HG02973 (cell line): ENCODE results near the gene BAAT.

Experiments used
- ATAC-seq: cut with Tn5 transposase; IDR thresholded peaks from one replicate; pipeline ENCODE4 v1.9.1; 2021; ENCODE audit warnings: moderate library complexity; ENCODE audit not compliant: unreplicated experiment

The BAAT gene

DNA sequence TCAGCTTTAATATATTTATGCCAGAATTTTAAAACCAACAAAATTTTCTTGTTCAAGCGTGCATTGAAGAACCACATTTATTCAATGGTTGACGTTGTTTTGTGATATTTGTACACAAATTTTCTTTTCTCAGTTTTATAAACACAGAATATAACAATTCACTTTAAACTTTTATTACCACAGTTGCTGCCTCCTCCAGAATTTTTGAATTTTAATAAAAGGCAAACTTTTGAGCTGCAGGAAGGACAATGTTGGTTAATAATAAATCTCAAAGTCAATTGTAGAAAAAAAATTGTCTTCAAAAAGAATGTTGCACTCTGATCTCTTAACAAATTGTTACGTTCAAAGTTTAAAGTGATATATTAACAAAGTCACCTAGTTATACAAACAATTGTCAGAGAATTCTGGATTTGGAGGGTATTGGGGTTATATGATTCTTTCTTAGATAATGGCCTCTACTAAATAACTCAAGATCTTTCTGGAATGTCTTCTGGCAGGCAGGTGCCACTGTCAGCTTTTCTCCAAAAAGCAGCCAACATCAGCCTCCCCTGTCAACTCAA is 60.5 kb downstream of the BAAT start:
- no peak for ATAC-seq

- ATAC-seq = no peak
These were observed 61.7 kb downstream of the BAAT start for GRCh38 chr9:101323129-101323528.

DNA sequence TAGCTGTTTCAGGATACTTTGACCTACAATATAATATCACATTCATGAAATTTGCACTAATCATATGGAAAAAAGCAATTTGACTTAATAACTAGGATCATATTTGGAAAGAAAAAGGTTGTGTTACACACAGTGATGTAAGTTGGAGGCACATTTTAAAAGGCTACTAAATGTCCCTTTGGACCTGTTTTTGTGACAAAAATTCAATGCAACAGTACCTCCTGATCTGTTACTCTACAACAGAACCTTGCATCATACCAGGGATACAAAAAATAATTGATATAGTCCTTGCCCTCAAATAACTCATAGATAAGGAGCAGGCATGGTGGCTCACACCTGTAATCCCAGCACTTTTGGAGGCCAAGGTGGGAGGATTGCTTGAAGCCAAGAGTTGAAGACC is 67.1 kb downstream of the BAAT start:
- ATAC-seq = no peak

- ATAC-seq = no peak
These were observed 69.7 kb downstream of the BAAT start for GRCh38 chr9:101315112-101315450.

- ATAC-seq = no peak
These were observed 72.1 kb downstream of the BAAT start for GRCh38 chr9:101312661-101313060.

- ATAC-seq = peak; percentile 95
These were observed 72.9 kb downstream of the BAAT start for GRCh38 chr9:101311758-101312420.

DNA sequence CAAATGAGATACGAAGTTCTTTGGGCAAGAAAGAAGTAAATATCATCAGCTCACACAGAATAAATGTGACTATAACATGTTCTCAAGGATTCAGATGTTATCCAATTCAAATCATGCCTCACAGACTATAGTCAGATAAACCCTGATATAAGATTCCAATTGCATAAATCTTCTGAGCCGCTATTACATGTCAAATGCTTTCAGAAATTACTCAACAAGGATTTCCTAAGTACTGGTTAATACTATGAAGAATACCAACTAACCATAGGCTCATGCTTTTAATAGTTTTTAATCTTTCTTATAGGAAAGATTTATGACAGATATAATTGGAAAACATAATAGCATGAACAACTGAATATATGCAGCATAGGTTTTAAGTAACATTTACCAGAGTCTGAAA is 73.6 kb downstream of the BAAT start:
- ATAC-seq = no peak
